RKO (cell line): ENCODE data around the gene AMER1.

Experiments
- DNase-seq: peaks from one replicate; pipeline ENCODE4 v3.0.0-alpha.2; 2016; ENCODE audit warnings: low spot score

AMER1 gene

DNA sequence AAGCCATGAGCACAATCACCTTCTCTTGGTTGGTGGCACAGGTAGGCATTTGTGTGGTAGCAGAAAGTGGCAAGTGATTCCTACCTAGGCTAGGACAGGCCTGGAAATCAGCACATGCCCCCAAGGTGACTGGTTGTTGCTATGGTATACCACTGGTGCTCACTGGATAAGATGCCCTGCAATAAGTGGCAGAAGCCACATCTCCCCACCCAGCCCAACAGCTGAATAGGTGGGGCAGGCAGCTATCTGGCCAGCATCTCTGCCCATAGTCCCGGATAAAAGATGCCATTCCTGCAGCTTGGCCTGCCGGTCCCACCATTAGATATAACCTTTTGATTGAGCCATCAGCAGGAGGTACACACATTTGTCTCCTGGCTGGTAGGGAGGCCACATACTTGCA, 21.1 kb downstream of the AMER1 start:
- DNase-seq, result no peak

GRCh38 chrX:64182208-64182607, 23.3 kb downstream of the AMER1 start:
- DNase-seq, result no peak

- DNase-seq, result no peak
Measured at GRCh38 chrX:64176876-64177275, 28.6 kb downstream of the AMER1 start.

DNA sequence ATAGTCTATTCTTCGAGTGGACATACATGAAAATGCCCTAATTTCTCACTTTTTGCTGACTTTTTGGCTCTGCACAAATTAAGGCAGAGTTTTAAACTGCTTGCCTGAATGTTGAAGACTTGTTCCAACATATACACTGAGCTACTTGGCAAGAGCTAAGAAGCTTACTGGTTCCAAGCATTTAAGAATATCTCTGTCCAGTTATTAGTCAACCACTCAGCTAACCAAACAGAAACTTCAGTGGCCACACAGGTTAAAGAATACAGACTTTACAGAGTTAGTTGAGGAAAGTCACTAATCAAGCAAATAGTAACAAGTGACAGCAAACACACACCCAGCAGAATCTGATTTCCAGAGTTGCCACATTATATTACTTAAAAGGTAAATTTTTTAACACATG, 35.5 kb downstream of the AMER1 start:
- no peak for DNase-seq

DNA sequence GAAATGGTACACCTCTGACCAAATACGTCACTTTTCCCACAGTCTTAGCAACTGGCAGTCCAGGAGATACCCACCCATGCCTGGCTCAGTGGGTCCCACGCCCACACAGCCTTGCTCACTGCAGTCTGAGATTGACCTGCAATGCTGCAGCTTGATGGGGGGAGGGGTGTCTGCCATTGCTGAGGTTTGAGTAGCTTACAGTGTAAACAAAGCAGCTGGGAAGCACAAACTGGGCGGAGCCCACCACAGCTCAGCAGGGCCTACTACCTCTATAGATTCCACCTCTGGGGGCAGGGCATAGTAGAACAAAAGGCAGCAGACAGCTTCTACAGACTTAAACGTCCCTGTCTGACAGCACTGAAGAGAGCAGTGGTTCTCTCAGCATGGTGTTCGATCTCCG, 52.7 kb downstream of the AMER1 start:
- DNase-seq, result no peak

GRCh38 chrX:64151911-64152310, 53.6 kb downstream of the AMER1 start:
- no peak for DNase-seq

- no peak for DNase-seq
Measured at GRCh38 chrX:64150775-64151174, 54.7 kb downstream of the AMER1 start.
